Mononuclear cell (primary cell): Measurements from ENCODE around the gene ZCWPW1. TPM values are rescaled to one million over a fixed set of nuclear protein-coding genes. Genes with fewer than 3 reads are reported as not detected.
A peak's percentile ranks its signal among the peaks of the same experiment; 100 is the strongest.
"Not testable (repeated sequence)": the region's sequence is repeated elsewhere in the genome, so short reads cannot be mapped to it uniquely, and the experiment has no call there.

Experiments used
- H3K27me3 ChIP-seq: 2 replicates; pipeline ENCODE4 v1.6.0; 2011; ENCODE audit warnings: low read length, control low read depth; ENCODE audit not compliant: insufficient read depth
- H3K4me1 ChIP-seq: 2 replicates; pipeline ENCODE4 v1.5.1; 2011; ENCODE audit warnings: mild to moderate bottlenecking, low read length, control low read depth; ENCODE audit not compliant: insufficient read depth
- H3K4me3 ChIP-seq: 2 replicates; pipeline ENCODE4 v1.5.1; 2011; ENCODE audit warnings: mild to moderate bottlenecking, low read length, moderate library complexity
- H3K9me3 ChIP-seq: 2 replicates; pipeline ENCODE4 v1.5.1; 2011; ENCODE audit warnings: low read depth, mild to moderate bottlenecking, control low read depth, low read length
- total RNA-seq: library from RNA; depleted of rRNA; stranded (reverse); fragments of >200 nt; gene quantifications from one replicate; pipeline ENCODE4 v1.2.3, GENCODE V29; 2012

Gene ZCWPW1
- total RNA-seq, 1 donor = 3.3 TPM

GRCh38 chr7:100353685-100354330, 74.7 kb downstream of the ZCWPW1 start:
- no peak overlapping the region for H3K4me3 ChIP-seq

DNA sequence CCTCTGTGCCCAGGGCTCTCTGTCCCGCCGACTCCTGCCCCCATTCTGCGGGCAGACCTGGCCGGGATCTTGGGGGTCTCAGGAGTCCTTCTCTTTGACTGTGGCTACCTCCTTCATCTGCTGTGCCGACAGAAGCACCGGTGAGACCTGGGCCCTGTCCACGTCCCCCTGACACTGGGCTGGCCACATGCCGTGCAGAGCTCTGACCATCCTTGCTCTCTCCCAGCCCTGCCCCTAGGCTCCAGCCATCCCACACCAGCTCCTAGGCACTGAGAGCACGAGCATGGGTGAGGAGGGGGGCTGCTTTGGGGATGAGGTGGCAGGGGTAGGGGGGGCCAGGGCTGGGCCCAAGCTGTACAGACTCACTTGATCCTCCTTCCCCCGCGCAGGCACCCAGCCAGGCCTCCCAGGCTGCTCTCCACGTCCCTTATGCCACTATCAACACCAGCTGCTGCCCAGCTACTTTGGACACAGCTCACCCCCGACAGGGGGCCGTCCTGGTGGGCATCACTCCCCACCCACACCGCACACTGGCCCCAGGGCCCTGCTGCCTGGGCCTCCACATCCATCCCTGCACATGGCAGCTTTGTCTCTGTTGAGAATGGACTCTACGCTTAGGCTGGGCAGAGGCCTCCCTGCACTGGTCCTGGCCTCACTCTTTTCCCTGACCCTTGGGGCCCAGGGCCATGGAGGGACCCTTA, 75.4 kb downstream of the ZCWPW1 start:
- Histone ChIP-seq H3K4me1 (peaks cover 38% of the 10 kb centered on the region), H3K27me3 (no peaks in the 10 kb centered on the region), H3K4me3 (no peak overlapping the region), H3K9me3 (no peaks in the 10 kb centered on the region)

More at GRCh38 chr7:100353685-100354330, 74.7 kb downstream of the ZCWPW1 start:
- no peaks in the 10 kb centered on the region for H3K9me3 ChIP-seq
- no peaks in the 10 kb centered on the region for H3K27me3 ChIP-seq
- H3K4me1 ChIP-seq = peaks cover 44% of the 10 kb centered on the region

GRCh38 chr7:100352230-100352781, 76.2 kb downstream of the ZCWPW1 start:
- H3K9me3 ChIP-seq = not testable (repeated sequence)

GRCh38 chr7:100351657-100352058, 76.8 kb downstream of the ZCWPW1 start:
- peaks cover 32% of the 10 kb centered on the region for H3K4me1 ChIP-seq
- no peak overlapping the region for H3K4me3 ChIP-seq
- no peaks in the 10 kb centered on the region for H3K27me3 ChIP-seq
- H3K9me3 ChIP-seq = no peaks in the 10 kb centered on the region

More at GRCh38 chr7:100352230-100352781, 76.2 kb downstream of the ZCWPW1 start:
- not testable (repeated sequence) for H3K27me3 ChIP-seq
- Histone ChIP-seq H3K4me3 (peak overlapping the region; percentile 39), H3K4me1 (peaks cover 32% of the 10 kb centered on the region)

Other genes starting within 250 kb of the ZCWPW1 start
- 13.9 TPM for gene PVRIG, start 208.8 kb downstream of the ZCWPW1 start, total RNA-seq
- under 0.01 TPM for gene SPDYE3, start 121.0 kb downstream of the ZCWPW1 start, total RNA-seq
- 26.6 TPM for gene PILRB, start 70.6 kb downstream of the ZCWPW1 start, total RNA-seq
- 56.7 TPM for gene PILRA, start 55.2 kb downstream of the ZCWPW1 start, total RNA-seq
- gene MEPCE, start 1.1 kb upstream of the ZCWPW1 start, total RNA-seq = 36.7 TPM
- 12.6 TPM for gene PPP1R35, start 7.8 kb upstream of the ZCWPW1 start, total RNA-seq
- gene SPACDR, start 35.6 kb upstream of the ZCWPW1 start, total RNA-seq = 0.73 TPM
- gene TSC22D4, start 50.5 kb upstream of the ZCWPW1 start, total RNA-seq = 39.8 TPM
- gene NYAP1, start 55.2 kb upstream of the ZCWPW1 start, total RNA-seq = 0.10 TPM
- gene AGFG2, start 110.5 kb upstream of the ZCWPW1 start, total RNA-seq = 3.4 TPM
- gene SAP25, start 145.2 kb upstream of the ZCWPW1 start, total RNA-seq = 1.8 TPM
- gene LRCH4, start 157.4 kb upstream of the ZCWPW1 start, total RNA-seq = 153 TPM
- 0.21 TPM for gene FBXO24, start 157.6 kb upstream of the ZCWPW1 start, total RNA-seq
- 0.42 TPM for gene PCOLCE, start 173.7 kb upstream of the ZCWPW1 start, total RNA-seq
- gene MOSPD3, start 183.8 kb upstream of the ZCWPW1 start, total RNA-seq = 6.2 TPM
- 0.31 TPM for gene TFR2, start 212.8 kb upstream of the ZCWPW1 start, total RNA-seq
- not detected for gene ACTL6B, start 227.7 kb upstream of the ZCWPW1 start, total RNA-seq
- gene GNB2, start 245.0 kb upstream of the ZCWPW1 start, total RNA-seq = 82.2 TPM